WTC11 (cell line): ENCODE results near the gene PRXL2A. TPM values are rescaled to one million over a fixed set of nuclear protein-coding genes. Genes with fewer than 3 reads are reported as not detected.
A peak's percentile ranks its signal among the peaks of the same experiment; 100 is the strongest.

Experiments
- ATAC-seq: fragments of 200-7000 bp; cut with Tn5 transposase; 2 replicates; pipeline ENCODE4 v1.10.0; 2021; ENCODE audit warnings: mild to moderate bottlenecking, moderate library complexity
- CTCF ChIA-PET: fragments of 300-600 bp; sonication (Branson Sonifier 250); formaldehyde crosslinking; loops from one replicate; lab custom pipeline; 2021; ENCODE audit warnings: antibody characterized with exemption; lab: Charles Lee
- POLR2A ChIA-PET: fragments of 350-600 bp; sonication (Branson Sonifier 250); formaldehyde crosslinking; loops from one replicate; lab custom pipeline; 2021; ENCODE audit warnings: antibody characterized with exemption; lab: Charles Lee
- DNase-seq: peaks from one replicate; pipeline ENCODE4 v3.0.0; 2021; ENCODE audit warnings: low spot score
- H3K27ac Mint-ChIP-seq: 2 replicates; pipeline ENCODE4 v1.8.0; 2021; ENCODE audit warnings: mixed read lengths
- H3K27me3 Mint-ChIP-seq: 2 replicates; pipeline ENCODE4 v1.8.0; 2021; ENCODE audit warnings: low read depth, mild to moderate bottlenecking, moderate library complexity, mixed read lengths
- H3K36me3 Mint-ChIP-seq: 2 replicates; pipeline ENCODE4 v1.8.0; 2021; ENCODE audit warnings: mixed read lengths
- H3K4me1 Mint-ChIP-seq: 2 replicates; pipeline ENCODE4 v1.8.0; 2022; ENCODE audit warnings: mixed read lengths
- H3K4me3 Mint-ChIP-seq: 2 replicates; pipeline ENCODE4 v1.8.0; 2021; ENCODE audit warnings: mild to moderate bottlenecking, moderate library complexity, mixed read lengths
- H3K9me3 Mint-ChIP-seq: 2 replicates; pipeline ENCODE4 v1.8.0; 2021; ENCODE audit warnings: mixed read lengths
- CREB1 ChIP-seq: sonication (generic); formaldehyde crosslinking; IDR thresholded peaks from 2 replicates; pipeline ENCODE4 v1.8.0; 2023; ENCODE audit warnings: mild to moderate bottlenecking, missing genetic modification reagents
- ETV6 ChIP-seq: sonication (generic); formaldehyde crosslinking; IDR thresholded peaks from 2 replicates; pipeline ENCODE4 v1.8.1; 2022; ENCODE audit warnings: mild to moderate bottlenecking, missing genetic modification reagents
- SP1 ChIP-seq: sonication (generic); formaldehyde crosslinking; conservative IDR thresholded peaks from 2 replicates; pipeline ENCODE4 v1.8.1; 2022; ENCODE audit warnings: missing genetic modification reagents
- TCF7 ChIP-seq: sonication (generic); formaldehyde crosslinking; IDR thresholded peaks from 2 replicates; pipeline ENCODE4 v1.8.0; 2022; ENCODE audit warnings: mild to moderate bottlenecking, low read depth, missing genetic modification reagents, moderate library complexity
- ZNF121 ChIP-seq: sonication (generic); formaldehyde crosslinking; IDR thresholded peaks from 2 replicates; pipeline ENCODE4 v1.8.0; 2023; ENCODE audit warnings: missing genetic modification reagents
- ZNF138 ChIP-seq: sonication (generic); formaldehyde crosslinking; conservative IDR thresholded peaks from 2 replicates; pipeline ENCODE4 v1.8.1; 2022; ENCODE audit warnings: mild to moderate bottlenecking, moderate library complexity, missing genetic modification reagents
- ZNF416 ChIP-seq: fragments of 250-450 bp; sonication (Bioruptor Pico); IDR thresholded peaks from 2 replicates; pipeline ENCODE4 v1.9.0; 2021; ENCODE audit warnings: mild to moderate bottlenecking, inconsistent platforms
- total RNA-seq: library from RNA; stranded (reverse); gene quantifications from 3 replicates; pipeline ENCODE4 v1.2.3, GENCODE V29; 2021
- TF ChIP-seq, protein P1 (sequence below): sonication (generic); formaldehyde crosslinking; IDR thresholded peaks from 2 replicates; pipeline ENCODE4 v1.8.0; 2022; ENCODE audit warnings: missing genetic modification reagents
- TF ChIP-seq, protein P2 (sequence below): fragments of 250-450 bp; sonication (Bioruptor Pico); IDR thresholded peaks from 2 replicates; pipeline ENCODE4 v2.1.2; 2022; ENCODE audit warnings: mild to moderate bottlenecking, moderate library complexity
- TF ChIP-seq, protein P3 (sequence below): sonication (generic); formaldehyde crosslinking; IDR thresholded peaks from 2 replicates; pipeline ENCODE4 v1.8.1; 2022; ENCODE audit warnings: low read depth, missing genetic modification reagents, borderline replicate concordance
- TF ChIP-seq, protein P4 (sequence below): sonication (generic); formaldehyde crosslinking; IDR thresholded peaks from 2 replicates; pipeline ENCODE4 v1.8.1; 2023; ENCODE audit warnings: mild to moderate bottlenecking, moderate library complexity, missing genetic modification reagents
- TF ChIP-seq, protein P5 (sequence below): sonication (generic); formaldehyde crosslinking; IDR thresholded peaks from 2 replicates; pipeline ENCODE4 v1.8.0; 2023; ENCODE audit warnings: mild to moderate bottlenecking, missing genetic modification reagents
- TF ChIP-seq, protein P6 (sequence below): fragments of 200-600 bp; IDR thresholded peaks from 2 replicates; pipeline ENCODE4 v1.8.0; 2022; ENCODE audit warnings: antibody characterized with exemption

Gene PRXL2A
- total RNA-seq, 1 experiment from 2014 or later = 46.6 TPM

DNA sequence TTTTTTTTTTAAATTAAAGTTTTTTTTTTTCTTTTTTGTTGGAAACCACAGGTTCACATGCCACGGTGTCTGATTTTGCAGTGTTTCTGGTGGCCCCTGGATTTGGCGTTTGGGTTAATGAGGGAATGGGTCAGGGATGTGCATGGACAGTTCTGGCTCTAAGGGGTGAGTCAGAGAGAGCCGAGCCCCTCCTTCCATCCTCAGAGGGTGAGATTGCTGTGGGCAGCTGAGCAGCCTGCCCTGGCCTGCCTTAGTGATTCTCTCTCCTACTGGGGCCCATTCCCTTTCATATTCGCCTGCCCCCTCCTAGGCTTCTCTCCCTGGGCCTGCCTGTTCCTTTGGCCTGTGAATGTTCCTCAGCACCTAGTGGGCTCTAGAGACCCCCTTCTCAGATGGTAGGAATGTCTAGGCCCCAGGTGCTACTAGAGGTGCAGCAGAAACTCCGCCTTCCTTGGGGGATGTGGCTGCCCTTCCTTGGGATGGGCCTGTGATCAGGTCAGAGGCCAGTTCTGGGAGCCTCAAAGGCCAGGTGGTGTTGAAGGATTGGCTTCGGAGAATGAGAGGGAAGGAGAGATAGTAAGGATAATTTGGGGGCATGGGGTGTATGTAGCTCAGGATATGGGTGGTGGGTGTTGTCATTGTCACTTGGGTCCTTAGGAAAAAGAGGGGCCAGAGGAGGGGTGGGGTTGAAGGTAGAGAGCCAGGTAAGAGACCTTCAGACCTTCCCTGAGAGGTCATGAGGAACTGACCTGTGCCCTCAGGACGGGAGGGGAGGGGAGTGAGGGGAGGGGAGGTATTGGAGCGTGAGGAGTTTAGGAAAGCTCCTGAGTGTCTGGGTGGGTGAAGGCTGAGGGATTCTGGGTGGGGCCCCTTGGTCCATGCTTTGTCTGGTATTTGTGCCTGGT lies 65.6 kb downstream of the PRXL2A start:
- ChIA-PET POLR2A (no interaction called here), CTCF (interaction anchor here (1.0 to 4.3 kb wide), 6 partner anchors 10 to 123 kb away, joined by 4 to 31 read pairs (median 5); no protein-coding TSS in a partner anchor)

DNA sequence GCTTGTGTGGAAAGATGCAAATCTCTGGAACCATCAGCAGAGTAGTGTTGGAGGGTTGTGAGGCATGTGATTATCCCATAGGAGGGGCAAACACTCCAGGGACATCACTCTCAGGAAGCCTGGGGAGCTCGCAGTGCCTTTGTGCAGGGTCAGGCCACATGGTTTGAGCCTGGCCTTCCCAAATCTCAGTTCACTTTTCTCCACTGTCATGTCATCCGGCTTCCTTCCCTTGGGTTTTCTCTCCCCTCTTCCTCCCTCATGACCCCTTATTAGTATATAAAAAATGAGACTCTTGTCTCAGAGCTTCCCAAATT lies 66.2 kb downstream of the PRXL2A start:
- ChIA-PET POLR2A (no interaction called here), CTCF (interaction anchor here (0.6 to 4.3 kb wide), 7 partner anchors 10 to 122 kb away, joined by 3 to 31 read pairs (median 5); no protein-coding TSS in a partner anchor)
- TF ChIP-seq SP1 (CRISPR knock-in tag) (no peak), CREB1 (CRISPR knock-in tag) (no peak), ETV6 (CRISPR knock-in tag) (no peak), ZNF416 (no peak), ZNF138 (CRISPR knock-in tag) (no peak)
- TF ChIP-seq, protein P1, sequence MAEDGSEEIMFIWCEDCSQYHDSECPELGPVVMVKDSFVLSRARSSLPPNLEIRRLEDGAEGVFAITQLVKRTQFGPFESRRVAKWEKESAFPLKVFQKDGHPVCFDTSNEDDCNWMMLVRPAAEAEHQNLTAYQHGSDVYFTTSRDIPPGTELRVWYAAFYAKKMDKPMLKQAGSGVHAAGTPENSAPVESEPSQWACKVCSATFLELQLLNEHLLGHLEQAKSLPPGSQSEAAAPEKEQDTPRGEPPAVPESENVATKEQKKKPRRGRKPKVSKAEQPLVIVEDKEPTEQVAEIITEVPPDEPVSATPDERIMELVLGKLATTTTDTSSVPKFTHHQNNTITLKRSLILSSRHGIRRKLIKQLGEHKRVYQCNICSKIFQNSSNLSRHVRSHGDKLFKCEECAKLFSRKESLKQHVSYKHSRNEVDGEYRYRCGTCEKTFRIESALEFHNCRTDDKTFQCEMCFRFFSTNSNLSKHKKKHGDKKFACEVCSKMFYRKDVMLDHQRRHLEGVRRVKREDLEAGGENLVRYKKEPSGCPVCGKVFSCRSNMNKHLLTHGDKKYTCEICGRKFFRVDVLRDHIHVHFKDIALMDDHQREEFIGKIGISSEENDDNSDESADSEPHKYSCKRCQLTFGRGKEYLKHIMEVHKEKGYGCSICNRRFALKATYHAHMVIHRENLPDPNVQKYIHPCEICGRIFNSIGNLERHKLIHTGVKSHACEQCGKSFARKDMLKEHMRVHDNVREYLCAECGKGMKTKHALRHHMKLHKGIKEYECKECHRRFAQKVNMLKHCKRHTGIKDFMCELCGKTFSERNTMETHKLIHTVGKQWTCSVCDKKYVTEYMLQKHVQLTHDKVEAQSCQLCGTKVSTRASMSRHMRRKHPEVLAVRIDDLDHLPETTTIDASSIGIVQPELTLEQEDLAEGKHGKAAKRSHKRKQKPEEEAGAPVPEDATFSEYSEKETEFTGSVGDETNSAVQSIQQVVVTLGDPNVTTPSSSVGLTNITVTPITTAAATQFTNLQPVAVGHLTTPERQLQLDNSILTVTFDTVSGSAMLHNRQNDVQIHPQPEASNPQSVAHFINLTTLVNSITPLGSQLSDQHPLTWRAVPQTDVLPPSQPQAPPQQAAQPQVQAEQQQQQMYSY = no peak
- TF ChIP-seq, protein P2, sequence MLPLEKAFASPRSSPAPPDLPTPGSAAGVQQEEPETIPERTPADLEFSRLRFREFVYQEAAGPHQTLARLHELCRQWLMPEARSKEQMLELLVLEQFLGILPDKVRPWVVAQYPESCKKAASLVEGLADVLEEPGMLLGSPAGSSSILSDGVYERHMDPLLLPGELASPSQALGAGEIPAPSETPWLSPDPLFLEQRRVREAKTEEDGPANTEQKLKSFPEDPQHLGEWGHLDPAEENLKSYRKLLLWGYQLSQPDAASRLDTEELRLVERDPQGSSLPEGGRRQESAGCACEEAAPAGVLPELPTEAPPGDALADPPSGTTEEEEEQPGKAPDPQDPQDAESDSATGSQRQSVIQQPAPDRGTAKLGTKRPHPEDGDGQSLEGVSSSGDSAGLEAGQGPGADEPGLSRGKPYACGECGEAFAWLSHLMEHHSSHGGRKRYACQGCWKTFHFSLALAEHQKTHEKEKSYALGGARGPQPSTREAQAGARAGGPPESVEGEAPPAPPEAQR (CRISPR knock-in tag) = no peak
- TF ChIP-seq, protein P3, sequence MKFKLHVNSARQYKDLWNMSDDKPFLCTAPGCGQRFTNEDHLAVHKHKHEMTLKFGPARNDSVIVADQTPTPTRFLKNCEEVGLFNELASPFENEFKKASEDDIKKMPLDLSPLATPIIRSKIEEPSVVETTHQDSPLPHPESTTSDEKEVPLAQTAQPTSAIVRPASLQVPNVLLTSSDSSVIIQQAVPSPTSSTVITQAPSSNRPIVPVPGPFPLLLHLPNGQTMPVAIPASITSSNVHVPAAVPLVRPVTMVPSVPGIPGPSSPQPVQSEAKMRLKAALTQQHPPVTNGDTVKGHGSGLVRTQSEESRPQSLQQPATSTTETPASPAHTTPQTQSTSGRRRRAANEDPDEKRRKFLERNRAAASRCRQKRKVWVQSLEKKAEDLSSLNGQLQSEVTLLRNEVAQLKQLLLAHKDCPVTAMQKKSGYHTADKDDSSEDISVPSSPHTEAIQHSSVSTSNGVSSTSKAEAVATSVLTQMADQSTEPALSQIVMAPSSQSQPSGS (CRISPR knock-in tag) = no peak
- TF ChIP-seq, protein P4, sequence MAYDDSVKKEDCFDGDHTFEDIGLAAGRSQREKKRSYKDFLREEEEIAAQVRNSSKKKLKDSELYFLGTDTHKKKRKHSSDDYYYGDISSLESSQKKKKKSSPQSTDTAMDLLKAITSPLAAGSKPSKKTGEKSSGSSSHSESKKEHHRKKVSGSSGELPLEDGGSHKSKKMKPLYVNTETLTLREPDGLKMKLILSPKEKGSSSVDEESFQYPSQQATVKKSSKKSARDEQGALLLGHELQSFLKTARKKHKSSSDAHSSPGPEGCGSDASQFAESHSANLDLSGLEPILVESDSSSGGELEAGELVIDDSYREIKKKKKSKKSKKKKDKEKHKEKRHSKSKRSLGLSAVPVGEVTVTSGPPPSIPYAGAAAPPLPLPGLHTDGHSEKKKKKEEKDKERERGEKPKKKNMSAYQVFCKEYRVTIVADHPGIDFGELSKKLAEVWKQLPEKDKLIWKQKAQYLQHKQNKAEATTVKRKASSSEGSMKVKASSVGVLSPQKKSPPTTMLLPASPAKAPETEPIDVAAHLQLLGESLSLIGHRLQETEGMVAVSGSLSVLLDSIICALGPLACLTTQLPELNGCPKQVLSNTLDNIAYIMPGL = no peak
- TF ChIP-seq, protein P5, sequence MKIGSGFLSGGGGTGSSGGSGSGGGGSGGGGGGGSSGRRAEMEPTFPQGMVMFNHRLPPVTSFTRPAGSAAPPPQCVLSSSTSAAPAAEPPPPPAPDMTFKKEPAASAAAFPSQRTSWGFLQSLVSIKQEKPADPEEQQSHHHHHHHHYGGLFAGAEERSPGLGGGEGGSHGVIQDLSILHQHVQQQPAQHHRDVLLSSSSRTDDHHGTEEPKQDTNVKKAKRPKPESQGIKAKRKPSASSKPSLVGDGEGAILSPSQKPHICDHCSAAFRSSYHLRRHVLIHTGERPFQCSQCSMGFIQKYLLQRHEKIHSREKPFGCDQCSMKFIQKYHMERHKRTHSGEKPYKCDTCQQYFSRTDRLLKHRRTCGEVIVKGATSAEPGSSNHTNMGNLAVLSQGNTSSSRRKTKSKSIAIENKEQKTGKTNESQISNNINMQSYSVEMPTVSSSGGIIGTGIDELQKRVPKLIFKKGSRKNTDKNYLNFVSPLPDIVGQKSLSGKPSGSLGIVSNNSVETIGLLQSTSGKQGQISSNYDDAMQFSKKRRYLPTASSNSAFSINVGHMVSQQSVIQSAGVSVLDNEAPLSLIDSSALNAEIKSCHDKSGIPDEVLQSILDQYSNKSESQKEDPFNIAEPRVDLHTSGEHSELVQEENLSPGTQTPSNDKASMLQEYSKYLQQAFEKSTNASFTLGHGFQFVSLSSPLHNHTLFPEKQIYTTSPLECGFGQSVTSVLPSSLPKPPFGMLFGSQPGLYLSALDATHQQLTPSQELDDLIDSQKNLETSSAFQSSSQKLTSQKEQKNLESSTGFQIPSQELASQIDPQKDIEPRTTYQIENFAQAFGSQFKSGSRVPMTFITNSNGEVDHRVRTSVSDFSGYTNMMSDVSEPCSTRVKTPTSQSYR = no peak
- TF ChIP-seq, protein P6, sequence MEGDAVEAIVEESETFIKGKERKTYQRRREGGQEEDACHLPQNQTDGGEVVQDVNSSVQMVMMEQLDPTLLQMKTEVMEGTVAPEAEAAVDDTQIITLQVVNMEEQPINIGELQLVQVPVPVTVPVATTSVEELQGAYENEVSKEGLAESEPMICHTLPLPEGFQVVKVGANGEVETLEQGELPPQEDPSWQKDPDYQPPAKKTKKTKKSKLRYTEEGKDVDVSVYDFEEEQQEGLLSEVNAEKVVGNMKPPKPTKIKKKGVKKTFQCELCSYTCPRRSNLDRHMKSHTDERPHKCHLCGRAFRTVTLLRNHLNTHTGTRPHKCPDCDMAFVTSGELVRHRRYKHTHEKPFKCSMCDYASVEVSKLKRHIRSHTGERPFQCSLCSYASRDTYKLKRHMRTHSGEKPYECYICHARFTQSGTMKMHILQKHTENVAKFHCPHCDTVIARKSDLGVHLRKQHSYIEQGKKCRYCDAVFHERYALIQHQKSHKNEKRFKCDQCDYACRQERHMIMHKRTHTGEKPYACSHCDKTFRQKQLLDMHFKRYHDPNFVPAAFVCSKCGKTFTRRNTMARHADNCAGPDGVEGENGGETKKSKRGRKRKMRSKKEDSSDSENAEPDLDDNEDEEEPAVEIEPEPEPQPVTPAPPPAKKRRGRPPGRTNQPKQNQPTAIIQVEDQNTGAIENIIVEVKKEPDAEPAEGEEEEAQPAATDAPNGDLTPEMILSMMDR = no peak
- no peak overlapping the region for H3K27ac Mint-ChIP-seq
- H3K4me3 Mint-ChIP-seq = no peak overlapping the region
- H3K4me1 Mint-ChIP-seq = peaks cover 56% of the 10 kb centered on the region
- ATAC-seq (peak; percentile 70), DNase-seq (no peak)
- H3K9me3 Mint-ChIP-seq = peaks cover 7% of the 10 kb centered on the region
- H3K27me3 Mint-ChIP-seq = peaks cover 2% of the 10 kb centered on the region
- peaks cover 27% of the 10 kb centered on the region for H3K36me3 Mint-ChIP-seq

More for the DNA sequence above, 65.6 kb downstream of the PRXL2A start:
- Mint-ChIP-seq H3K27ac (no peak overlapping the region), H3K36me3 (peaks cover 30% of the 10 kb centered on the region), H3K9me3 (peaks cover 7% of the 10 kb centered on the region), H3K4me3 (no peak overlapping the region), H3K4me1 (peaks cover 60% of the 10 kb centered on the region), H3K27me3 (peaks cover 8% of the 10 kb centered on the region)
- peak; percentile 61 for TF ChIP-seq ZNF121 (CRISPR knock-in tag)
- TF ChIP-seq TCF7 (CRISPR knock-in tag) = no peak
- DNase-seq (no peak), ATAC-seq (peak; percentile 56)
